ENCODE measurements around the gene MYL6. TPM values are rescaled to one million over a fixed set of nuclear protein-coding genes. Genes with fewer than 3 reads are reported as not detected.
"Not testable (repeated sequence)": the region's sequence is repeated elsewhere in the genome, so short reads cannot be mapped to it uniquely, and the experiment has no call there.

Gene MYL6
- total RNA-seq, 2 donors from 2014 or later: 974 to 1,528 TPM

DNA sequence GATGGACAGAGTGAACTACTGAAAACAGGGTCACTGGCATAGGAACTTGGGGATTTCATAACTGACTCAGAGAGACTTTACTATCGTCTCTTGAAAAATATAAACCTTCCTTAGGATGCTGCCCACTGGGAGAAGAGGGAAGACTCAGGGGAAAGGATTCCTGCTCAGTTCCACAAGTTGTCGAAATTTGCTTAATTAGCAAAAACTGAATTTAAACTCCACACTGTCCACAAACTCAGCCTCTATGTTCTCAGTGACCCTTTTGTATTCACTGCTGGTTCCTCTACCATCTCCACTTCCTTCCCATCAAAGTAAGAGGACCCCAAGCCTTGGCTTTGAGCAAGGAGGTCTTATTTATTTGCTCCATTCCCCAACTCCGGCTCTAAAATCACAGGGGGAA lies 12.9 kb upstream of the MYL6 start:
- H3K4me1 Mint-ChIP-seq: peaks cover 6% of the 10 kb centered on the region
- H3K9me3 Mint-ChIP-seq: no peaks in the 10 kb centered on the region
- H3K27me3 Mint-ChIP-seq: no peaks in the 10 kb centered on the region
- no peak for ATAC-seq (replicated peaks)
- H3K27ac Mint-ChIP-seq: no peak overlapping the region
- H3K36me3 Mint-ChIP-seq (ENCODE audit: low read depth): peaks cover 54% of the 10 kb centered on the region
- H3K4me3 Mint-ChIP-seq: no peak overlapping the region

DNA sequence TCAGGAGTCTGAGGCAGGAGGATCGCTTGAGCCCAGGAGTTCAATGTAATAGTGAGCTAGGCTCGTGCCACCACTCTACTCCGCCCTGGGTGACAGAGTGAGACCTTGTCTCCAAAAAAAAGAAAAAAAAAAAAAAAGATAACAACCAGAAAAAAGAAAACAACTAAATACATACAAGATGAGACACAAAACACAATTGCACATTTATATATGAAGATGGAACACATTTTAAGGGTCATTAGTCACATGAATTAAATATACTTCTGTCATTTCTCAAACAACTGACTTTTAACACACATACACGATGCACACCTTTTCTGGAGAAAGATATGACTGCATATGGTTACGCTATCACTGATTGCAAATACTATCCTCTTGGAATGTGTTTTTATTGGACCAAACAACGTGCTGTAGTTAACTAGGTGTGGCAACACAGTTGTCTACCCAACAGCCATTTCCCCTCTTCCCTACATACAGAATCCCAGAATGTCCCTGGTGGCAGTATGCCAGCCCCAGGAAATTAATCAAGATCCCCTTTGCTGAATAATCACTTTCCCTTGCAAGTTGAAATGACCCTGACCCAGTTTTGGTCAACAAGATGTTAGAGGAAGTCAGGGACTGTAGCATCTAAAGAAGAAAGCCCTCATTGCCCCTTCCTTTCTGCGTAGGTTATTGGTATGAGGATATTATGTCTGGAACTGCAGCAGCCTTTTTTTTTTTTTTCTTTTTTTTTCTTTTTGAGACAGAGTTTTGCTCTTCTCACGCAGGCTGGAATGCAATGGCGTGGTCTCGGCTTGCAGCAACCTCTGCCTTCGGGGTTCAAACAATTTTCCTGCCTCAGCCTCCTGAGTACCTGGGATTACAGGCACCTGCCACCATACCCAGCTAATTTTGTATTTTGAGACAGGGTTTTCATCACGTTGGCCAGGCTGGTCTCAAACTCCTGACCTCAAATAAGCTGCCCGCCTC lies 11.4 kb upstream of the MYL6 start:
- Mint-ChIP-seq H3K9me3 (no peaks in the 10 kb centered on the region), H3K4me3 (no peak overlapping the region), H3K36me3 (ENCODE audit: low read depth) (peaks cover 43% of the 10 kb centered on the region), H3K27ac (no peak overlapping the region), H3K4me1 (peaks cover 12% of the 10 kb centered on the region), H3K27me3 (no peaks in the 10 kb centered on the region)
- no peak for ATAC-seq (replicated peaks)

DNA sequence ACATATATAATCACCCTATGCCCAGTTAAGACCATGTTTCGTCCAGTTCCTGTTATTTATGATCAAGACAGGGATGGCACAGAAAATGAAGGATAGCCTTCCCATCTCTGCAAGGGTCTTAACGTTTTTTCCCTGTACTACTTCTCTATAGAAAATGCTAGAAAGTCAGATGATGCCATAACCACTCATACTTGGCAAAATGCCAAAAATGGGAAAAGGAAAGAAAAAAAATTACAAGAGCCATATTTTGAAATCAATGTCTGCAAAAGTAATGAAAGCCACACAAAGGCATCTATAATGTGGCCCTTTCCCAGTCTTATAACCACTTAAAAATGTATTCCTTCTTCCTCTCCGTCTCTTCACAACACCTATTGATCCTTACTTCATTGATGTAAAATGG lies 7.6 kb upstream of the MYL6 start:
- H3K27me3 Mint-ChIP-seq: no peaks in the 10 kb centered on the region
- peak overlapping the region; percentile 81 for H3K4me3 Mint-ChIP-seq
- H3K4me1 Mint-ChIP-seq: peaks cover 6% of the 10 kb centered on the region
- H3K36me3 Mint-ChIP-seq (ENCODE audit: low read depth): peaks cover 14% of the 10 kb centered on the region
- H3K27ac Mint-ChIP-seq: peak overlapping the region; percentile 90
- no peak for ATAC-seq (replicated peaks)
- H3K9me3 Mint-ChIP-seq: no peaks in the 10 kb centered on the region

DNA sequence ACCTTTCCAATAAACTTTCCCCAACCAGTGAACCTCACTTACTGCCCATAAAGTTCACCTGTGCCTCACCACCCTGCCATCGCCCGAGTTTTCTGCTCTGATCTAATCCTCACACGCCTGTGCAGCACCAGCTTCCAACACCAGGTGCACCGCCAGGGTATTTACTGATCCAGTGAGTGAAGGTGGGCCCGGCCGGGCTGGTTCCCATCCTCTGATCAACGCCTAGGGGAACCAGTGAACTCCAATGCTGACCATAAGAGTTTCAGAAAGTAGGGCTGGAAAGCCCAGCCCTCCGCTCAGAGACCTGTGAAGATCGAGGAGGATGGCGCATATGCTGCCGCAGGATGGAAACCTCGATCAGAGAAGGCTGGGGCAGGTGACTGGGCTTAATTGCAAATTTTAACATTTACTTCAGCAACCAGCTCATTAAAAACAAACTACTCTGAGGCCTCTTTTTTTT lies 6.5 kb upstream of the MYL6 start:
- H3K27me3 Mint-ChIP-seq: no peaks in the 10 kb centered on the region
- H3K27ac Mint-ChIP-seq: peak overlapping the region; percentile 90
- H3K9me3 Mint-ChIP-seq: no peaks in the 10 kb centered on the region
- peak overlapping the region; percentile 81 for H3K4me3 Mint-ChIP-seq
- peaks cover 18% of the 10 kb centered on the region for H3K36me3 Mint-ChIP-seq (ENCODE audit: low read depth)
- peaks cover 6% of the 10 kb centered on the region for H3K4me1 Mint-ChIP-seq
- peak; percentile 64 for ATAC-seq (replicated peaks)

DNA sequence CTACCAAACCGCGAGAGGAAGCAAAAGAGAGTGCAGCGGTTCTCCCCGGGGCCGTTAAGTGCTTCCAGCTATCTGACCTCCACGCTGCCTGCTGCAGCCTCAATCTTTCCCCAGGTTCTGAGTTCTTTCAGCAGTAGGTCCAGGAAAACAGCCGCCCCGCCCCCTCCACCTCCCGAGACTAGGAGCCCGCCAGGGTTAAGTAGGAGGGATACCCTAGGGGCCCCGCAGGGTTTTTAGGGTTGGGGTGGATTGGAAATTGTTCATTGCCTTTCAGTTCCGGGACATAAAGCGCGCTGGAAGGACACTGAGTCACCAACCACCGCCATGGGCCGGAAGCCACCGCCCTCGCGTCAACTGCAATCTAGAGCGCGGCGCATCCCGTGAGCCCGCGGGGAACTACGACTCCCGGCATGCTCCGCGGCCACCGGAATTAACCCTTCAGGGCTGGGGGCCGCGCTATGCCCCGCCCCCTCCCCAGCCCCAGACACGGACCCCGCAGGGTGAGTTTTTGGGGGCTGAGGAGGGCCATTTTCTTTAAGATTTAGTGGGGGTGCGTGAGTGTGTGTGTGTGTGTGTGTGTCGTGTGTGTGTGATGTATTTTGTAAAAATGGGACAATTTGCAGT lies 5.9 kb upstream of the MYL6 start, which contains the start of gene MYL6B:
Gene MYL6B (plus strand): TSS at position 456 of the 624 bp plus-strand sequence. CDS start 1,332 bp downstream, outside the sequence.
- H3K36me3 Mint-ChIP-seq (ENCODE audit: low read depth): peaks cover 21% of the 10 kb centered on the region
- peak; percentile 94 for ATAC-seq (replicated peaks)
- peak within 1 kb of the TSS; percentile 81 for H3K4me3 Mint-ChIP-seq
- no peaks in the 10 kb centered on the region for H3K27me3 Mint-ChIP-seq
- no peaks in the 10 kb centered on the region for H3K9me3 Mint-ChIP-seq
- peaks cover 6% of the 10 kb centered on the region for H3K4me1 Mint-ChIP-seq
- H3K27ac Mint-ChIP-seq: peak within 1 kb of the TSS; percentile 90

DNA sequence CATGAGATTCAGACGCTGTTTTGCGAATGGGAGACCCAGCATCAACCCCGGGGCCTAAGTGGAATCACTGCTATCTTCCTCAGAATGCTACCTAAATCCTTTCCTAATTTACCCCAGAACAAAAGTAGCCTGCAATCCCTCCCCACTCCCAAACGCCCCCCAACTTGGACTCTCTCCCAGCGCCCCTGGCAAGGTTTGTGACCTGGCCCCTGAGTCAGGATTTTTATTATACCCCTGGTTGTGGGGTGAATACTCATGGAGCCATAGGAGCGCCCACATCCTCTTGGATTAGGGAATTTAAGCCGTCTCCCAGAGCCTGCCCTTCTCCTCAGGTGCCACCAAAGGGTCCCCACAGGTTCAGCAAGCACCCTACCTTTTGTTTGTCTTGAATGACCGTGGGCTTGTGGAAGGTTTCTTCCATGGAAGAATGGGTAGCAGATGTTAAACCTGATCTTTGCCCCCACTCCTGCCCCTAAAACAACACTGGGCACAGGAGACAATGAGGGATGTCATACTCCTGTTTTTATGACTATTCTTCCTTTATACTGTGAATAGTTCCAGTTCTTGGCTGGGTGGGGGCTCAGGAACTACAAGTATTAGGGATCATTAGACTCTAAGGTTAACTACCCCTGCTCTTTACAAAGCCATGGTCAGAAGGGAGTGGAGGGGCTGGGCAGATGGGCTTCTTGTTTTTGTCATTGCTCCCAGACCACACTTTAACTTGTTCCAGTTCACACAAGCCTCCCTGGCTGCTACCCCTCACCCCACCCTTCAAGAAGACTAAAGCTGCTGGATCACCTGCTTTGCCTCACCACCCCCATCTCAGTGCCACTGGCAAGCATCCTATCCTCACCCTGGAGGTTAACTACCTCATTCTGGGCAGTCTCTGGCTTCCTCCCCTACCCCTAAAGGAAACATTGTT lies 5.1 kb upstream of the MYL6 start:
- ATAC-seq (replicated peaks): no peak
- peak overlapping the region; percentile 90 for H3K27ac Mint-ChIP-seq
- no peaks in the 10 kb centered on the region for H3K9me3 Mint-ChIP-seq
- peaks cover 29% of the 10 kb centered on the region for H3K36me3 Mint-ChIP-seq (ENCODE audit: low read depth)
- H3K4me3 Mint-ChIP-seq: peak overlapping the region; percentile 81
- H3K27me3 Mint-ChIP-seq: no peaks in the 10 kb centered on the region
- H3K4me1 Mint-ChIP-seq: peaks cover 6% of the 10 kb centered on the region

DNA sequence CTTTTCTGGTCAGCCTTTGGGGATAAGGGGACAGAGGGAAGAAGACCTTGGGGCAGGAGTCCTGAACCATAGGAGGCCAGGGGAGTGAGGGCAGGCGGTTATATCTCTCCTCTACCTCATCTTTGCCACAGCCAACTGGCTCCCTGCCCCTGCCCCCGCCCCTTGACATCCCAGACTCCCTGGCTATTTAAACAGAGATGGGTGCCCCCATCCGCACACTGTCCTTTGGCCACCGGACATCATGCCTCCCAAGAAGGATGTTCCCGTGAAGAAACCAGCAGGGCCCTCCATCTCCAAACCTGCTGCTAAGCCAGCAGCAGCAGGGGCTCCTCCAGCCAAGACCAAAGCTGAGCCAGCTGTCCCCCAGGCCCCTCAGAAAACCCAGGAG lies 4.5 kb upstream of the MYL6 start:
- peak overlapping the region; percentile 90 for H3K27ac Mint-ChIP-seq
- peak overlapping the region; percentile 81 for H3K4me3 Mint-ChIP-seq
- peaks cover 6% of the 10 kb centered on the region for H3K4me1 Mint-ChIP-seq
- H3K36me3 Mint-ChIP-seq (ENCODE audit: low read depth): peaks cover 35% of the 10 kb centered on the region
- ATAC-seq (replicated peaks): no peak
- H3K9me3 Mint-ChIP-seq: no peaks in the 10 kb centered on the region
- H3K27me3 Mint-ChIP-seq: no peaks in the 10 kb centered on the region

DNA sequence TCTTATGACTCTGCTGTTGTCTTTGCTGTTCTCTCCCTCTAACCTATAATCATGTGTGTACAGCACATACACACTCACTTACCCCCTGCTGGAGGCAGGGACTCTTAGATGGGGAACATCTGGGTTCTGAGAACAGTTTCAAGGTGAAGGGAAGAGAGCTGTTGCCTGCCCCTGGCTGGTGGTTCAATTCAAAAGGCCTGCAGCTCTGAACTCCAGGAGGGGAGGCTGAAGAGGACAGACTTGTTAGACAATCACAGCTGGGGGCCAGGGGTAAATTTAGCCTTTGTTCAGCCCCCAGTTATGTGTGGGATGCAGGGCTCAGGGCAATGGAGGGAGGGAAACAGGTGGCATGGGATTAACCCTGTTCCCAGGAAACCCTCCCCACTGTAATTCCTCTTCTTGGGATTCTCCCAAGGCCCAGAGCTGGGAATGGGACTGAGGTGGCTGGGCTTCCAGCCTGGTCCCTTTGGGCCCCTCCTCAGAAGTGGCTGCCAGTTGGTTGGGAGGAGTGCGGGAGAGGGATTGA lies 3.9 kb upstream of the MYL6 start:
- H3K27me3 Mint-ChIP-seq: no peaks in the 10 kb centered on the region
- no peak overlapping the region for H3K4me3 Mint-ChIP-seq
- no peak overlapping the region for H3K27ac Mint-ChIP-seq
- no peaks in the 10 kb centered on the region for H3K9me3 Mint-ChIP-seq
- peaks cover 42% of the 10 kb centered on the region for H3K36me3 Mint-ChIP-seq (ENCODE audit: low read depth)
- no peak for ATAC-seq (replicated peaks)
- H3K4me1 Mint-ChIP-seq: peaks cover 6% of the 10 kb centered on the region

DNA sequence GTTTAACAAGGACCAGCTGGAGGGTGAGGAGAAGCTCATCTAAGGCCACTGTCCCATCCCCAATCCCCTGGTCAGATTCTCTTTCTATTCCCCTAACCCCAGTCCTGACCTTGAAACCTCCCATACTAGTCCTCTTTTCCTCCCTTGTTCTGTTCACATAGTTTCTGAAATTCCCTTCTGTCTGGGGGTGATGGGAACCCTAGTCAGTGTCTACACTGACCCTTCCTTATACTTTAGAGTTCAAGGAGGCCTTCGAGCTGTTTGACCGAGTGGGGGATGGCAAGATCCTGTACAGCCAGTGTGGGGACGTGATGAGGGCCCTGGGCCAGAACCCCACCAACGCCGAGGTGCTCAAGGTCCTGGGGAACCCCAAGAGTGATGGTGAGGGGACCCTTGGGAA lies 3.3 kb upstream of the MYL6 start:
- no peaks in the 10 kb centered on the region for H3K9me3 Mint-ChIP-seq
- ATAC-seq (replicated peaks): no peak
- H3K36me3 Mint-ChIP-seq (ENCODE audit: low read depth): peaks cover 47% of the 10 kb centered on the region
- H3K4me1 Mint-ChIP-seq: peaks cover 6% of the 10 kb centered on the region
- no peak overlapping the region for H3K27ac Mint-ChIP-seq
- H3K27me3 Mint-ChIP-seq: no peaks in the 10 kb centered on the region
- peak overlapping the region; percentile 99 for H3K4me3 Mint-ChIP-seq

DNA sequence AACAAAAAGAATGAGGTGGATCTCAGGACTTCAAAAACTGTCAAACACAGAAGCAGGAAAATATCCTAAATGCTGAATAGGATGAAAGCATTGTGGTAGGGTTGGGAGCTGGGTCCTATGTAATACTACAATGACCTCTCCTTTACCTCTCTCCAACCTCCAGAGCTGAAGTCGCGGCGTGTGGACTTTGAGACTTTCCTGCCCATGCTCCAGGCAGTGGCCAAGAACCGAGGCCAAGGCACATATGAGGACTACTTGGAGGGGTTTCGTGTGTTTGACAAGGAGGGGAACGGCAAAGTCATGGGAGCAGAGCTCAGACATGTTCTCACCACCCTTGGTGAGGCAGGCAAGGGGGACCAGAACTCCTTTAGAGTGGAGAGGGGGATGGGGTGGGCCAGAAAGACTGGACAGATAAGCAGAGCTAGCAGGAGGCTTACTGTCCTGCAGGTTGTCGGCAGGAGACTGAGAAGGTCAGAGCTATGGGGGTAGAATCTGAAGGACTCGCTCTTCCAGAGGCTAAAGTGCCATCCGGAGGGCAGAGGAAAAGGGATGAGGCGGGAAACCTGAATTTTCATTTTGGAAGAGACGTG lies 2.8 kb upstream of the MYL6 start:
- no peaks in the 10 kb centered on the region for H3K27me3 Mint-ChIP-seq
- H3K36me3 Mint-ChIP-seq (ENCODE audit: low read depth): peaks cover 52% of the 10 kb centered on the region
- H3K27ac Mint-ChIP-seq: no peak overlapping the region
- no peak for ATAC-seq (replicated peaks)
- peaks cover 12% of the 10 kb centered on the region for H3K4me1 Mint-ChIP-seq
- H3K9me3 Mint-ChIP-seq: no peaks in the 10 kb centered on the region
- peak overlapping the region; percentile 99 for H3K4me3 Mint-ChIP-seq

DNA sequence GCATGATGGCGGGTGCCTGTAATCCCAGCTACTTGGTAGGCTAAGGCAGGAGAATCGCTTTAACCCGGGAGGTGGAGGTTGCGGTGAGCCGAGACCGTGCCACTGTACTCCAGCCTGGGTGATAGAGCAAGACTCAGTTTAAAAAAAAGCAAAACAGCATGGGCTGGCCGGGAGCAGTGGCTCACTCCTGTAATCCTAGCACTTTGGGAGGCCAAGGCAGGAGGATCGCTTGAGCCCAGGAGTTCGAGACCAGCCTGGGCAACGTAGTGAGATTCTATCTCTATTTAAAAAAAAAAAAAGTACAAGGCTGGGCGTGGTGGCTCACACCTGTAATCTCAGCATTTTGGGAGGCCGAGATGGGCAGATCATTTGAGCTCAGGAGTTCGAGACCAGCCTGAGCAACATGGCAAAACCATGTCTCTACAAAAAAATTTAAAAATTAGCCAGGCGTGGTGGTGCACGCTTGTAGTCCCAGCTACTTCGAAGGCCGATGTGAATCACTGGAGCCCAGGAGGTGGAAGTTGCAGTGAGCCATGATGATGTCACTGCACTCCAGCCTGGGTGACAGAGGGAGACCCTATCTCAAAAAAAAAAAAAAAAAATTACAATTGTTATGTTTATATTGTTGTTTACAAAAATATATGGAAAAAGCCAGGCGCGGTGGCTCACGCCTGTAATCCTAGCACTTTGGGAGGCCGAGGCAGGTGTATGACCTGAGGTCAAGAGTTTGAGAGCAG lies 1.5 kb upstream of the MYL6 start:
- Mint-ChIP-seq H3K36me3 (ENCODE audit: low read depth) (peaks cover 61% of the 10 kb centered on the region), H3K4me1 (peaks cover 12% of the 10 kb centered on the region), H3K4me3 (peak overlapping the region; percentile 99), H3K27ac (peak overlapping the region; percentile 92)
- not testable (repeated sequence) for ATAC-seq (replicated peaks); H3K9me3 Mint-ChIP-seq; H3K27me3 Mint-ChIP-seq

DNA sequence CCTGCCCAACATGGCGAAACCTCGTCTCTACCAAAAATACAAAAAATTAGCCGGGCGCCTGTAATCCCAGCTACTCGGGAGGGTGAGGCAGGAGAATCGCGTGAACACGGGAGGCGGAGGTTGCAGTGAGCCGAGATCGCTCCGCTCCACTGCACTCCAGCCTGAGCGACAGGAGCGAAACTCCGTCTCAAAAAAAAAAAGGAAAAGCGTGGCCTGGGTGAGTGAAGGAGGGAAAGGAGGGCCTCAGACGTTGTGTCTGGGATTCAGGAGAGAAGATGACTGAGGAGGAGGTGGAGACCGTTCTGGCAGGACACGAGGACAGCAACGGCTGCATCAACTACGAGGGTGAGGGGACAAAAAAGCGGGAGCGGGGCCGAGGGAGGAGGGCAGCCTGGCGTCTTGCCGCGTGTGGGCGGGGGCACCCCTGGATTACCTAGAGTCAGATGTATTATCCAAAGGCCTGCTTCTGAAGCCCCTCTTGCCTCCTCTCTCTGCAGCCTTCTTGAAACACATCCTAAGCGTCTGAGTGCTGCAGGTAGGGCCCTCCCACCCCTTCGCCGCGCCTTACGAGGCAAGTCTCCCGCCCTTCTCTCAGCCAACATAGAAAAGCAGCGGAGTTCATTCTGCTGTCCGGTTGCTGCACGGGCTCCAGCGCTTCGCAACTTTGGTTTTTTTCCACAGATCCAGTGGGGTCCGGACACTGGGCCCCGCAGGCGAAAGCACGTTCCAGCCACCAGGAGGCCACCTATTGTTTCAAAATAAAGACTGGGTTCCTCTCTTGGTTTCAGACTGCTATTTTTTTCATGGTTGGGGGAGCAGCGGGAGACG lies 744 bp upstream of the MYL6 start:
- Mint-ChIP-seq H3K9me3 (no peaks in the 10 kb centered on the region), H3K27ac (peak overlapping the region; percentile 92), H3K27me3 (no peaks in the 10 kb centered on the region), H3K4me3 (peak overlapping the region; percentile 99), H3K4me1 (peaks cover 14% of the 10 kb centered on the region), H3K36me3 (ENCODE audit: low read depth) (peaks cover 68% of the 10 kb centered on the region)
- ATAC-seq (replicated peaks): peak; percentile 44

Data from activated T-helper 17 cell treated with anti-CD3 and anti-CD28 coated beads, Interleukin-2, amount 50 U/mL, for 72 hours (primary cell).